Astrocyte (in vitro differentiated cells and primary cell): ENCODE results near the gene CRYBA2. TPM values are rescaled to one million over a fixed set of nuclear protein-coding genes. Genes with fewer than 3 reads are reported as not detected.

ENCODE experiments used
- DNase-seq: peaks from one replicate; pipeline ENCODE4 v3.0.0-alpha.2; 2010; ENCODE audit warnings: low read depth
- FAIRE-seq: peaks from 2 replicates; lab custom pipeline; 2011; peaks lifted over from hg19 to GRCh38; lab: Jason Lieb, UNC
- H2AFZ ChIP-seq: 2 replicates; pipeline ENCODE4 v1.6.0; 2012; ENCODE audit warnings: low read depth, low read length, inconsistent platforms
- H3K27ac ChIP-seq: 2 replicates; pipeline ENCODE4 v1.5.1; 2011; ENCODE audit warnings: low read depth, low read length, inconsistent platforms
- H3K27me3 ChIP-seq: 2 replicates; pipeline ENCODE4 v1.6.0; 2011; ENCODE audit warnings: low read length, inconsistent platforms; ENCODE audit not compliant: insufficient read depth
- H3K36me3 ChIP-seq: 2 replicates; pipeline ENCODE4 v1.5.1; 2011; ENCODE audit warnings: low read length, inconsistent platforms; ENCODE audit not compliant: insufficient read depth
- H3K4me1 ChIP-seq: 2 replicates; pipeline ENCODE4 v1.5.1; 2011; ENCODE audit warnings: low read length, inconsistent platforms; ENCODE audit not compliant: insufficient read depth
- H3K4me2 ChIP-seq: 2 replicates; pipeline ENCODE4 v1.6.0; 2012; ENCODE audit warnings: low read length, inconsistent platforms
- H3K4me3 ChIP-seq: 2 replicates; pipeline ENCODE4 v1.5.1; 2011; ENCODE audit warnings: low read depth, mild to moderate bottlenecking, low read length, inconsistent platforms; ENCODE audit not compliant: insufficient read depth
- H3K79me2 ChIP-seq: 2 replicates; pipeline ENCODE4 v1.6.0; 2012; ENCODE audit warnings: mild to moderate bottlenecking, low read length, inconsistent platforms; ENCODE audit not compliant: insufficient read depth
- H3K9ac ChIP-seq: 2 replicates; pipeline ENCODE4 v1.6.0; 2012; ENCODE audit warnings: mild to moderate bottlenecking, low read length, inconsistent platforms
- H3K9me3 ChIP-seq: 2 replicates; pipeline ENCODE4 v1.5.1; 2012; ENCODE audit warnings: low read depth, mild to moderate bottlenecking, low read length, inconsistent platforms; ENCODE audit not compliant: insufficient read depth
- H4K20me1 ChIP-seq: 2 replicates; pipeline ENCODE4 v1.6.0; 2012; ENCODE audit warnings: low read length, inconsistent platforms; ENCODE audit not compliant: insufficient read depth
- H3K27ac Mint-ChIP-seq: one replicate; pipeline ENCODE4 v1.8.0; 2021; ENCODE audit warnings: mild to moderate bottlenecking, mixed read lengths; ENCODE audit not compliant: unreplicated experiment
- H3K27me3 Mint-ChIP-seq: one replicate; pipeline ENCODE4 v1.8.0; 2021; ENCODE audit warnings: low read depth, mixed read lengths; ENCODE audit not compliant: unreplicated experiment
- H3K36me3 Mint-ChIP-seq: one replicate; pipeline ENCODE4 v1.8.0; 2021; ENCODE audit warnings: low read depth, mixed read lengths; ENCODE audit not compliant: unreplicated experiment
- H3K4me1 Mint-ChIP-seq: one replicate; pipeline ENCODE4 v1.8.0; 2021; ENCODE audit warnings: low read depth, mixed read lengths; ENCODE audit not compliant: unreplicated experiment
- H3K4me3 Mint-ChIP-seq: one replicate; pipeline ENCODE4 v1.8.0; 2021; ENCODE audit warnings: mild to moderate bottlenecking, moderate library complexity, mixed read lengths; ENCODE audit not compliant: unreplicated experiment
- H3K9me3 Mint-ChIP-seq: one replicate; pipeline ENCODE4 v1.8.0; 2021; ENCODE audit warnings: mild to moderate bottlenecking, mixed read lengths; ENCODE audit not compliant: unreplicated experiment
- EZH2 ChIP-seq: IDR thresholded peaks from 2 replicates; pipeline ENCODE4 v1.6.1; 2012; ENCODE audit warnings: mild to moderate bottlenecking, low read length, inconsistent platforms; ENCODE audit not compliant: insufficient read depth
- total RNA-seq: library from RNA; stranded (reverse); gene quantifications from 2 replicates; pipeline ENCODE4 v1.2.1, GENCODE V29; 2021
- TF ChIP-seq, protein P1 (sequence below): IDR thresholded peaks from 2 replicates; pipeline ENCODE4 v1.5.1; 2011; ENCODE audit warnings: low read depth, mild to moderate bottlenecking, inconsistent platforms, low read length, moderate library complexity; ENCODE audit not compliant: insufficient read depth

CRYBA2 gene
- total RNA-seq, 1 donor from 2014 or later: not detected

DNA sequence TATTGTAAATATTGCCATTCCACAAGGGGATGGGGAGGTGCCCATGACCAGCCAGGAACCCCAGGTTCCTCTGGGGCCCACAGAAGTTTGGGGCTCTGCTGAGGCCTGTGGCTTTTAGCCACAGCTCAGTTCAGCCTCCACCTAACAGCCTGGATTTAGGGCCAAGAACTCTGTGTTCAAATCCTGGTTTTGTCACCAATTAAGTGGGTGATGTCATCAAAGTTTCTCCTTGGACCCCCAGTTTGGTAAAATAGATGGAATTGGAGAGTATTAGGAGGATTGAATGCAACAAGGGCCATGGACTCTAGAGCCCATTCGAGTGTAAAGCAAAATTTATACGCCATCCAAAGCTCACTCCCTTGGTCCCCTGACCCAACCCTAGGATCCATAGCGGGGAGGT lies 5.1 kb downstream of the CRYBA2 start:
- TF ChIP-seq, protein P1, sequence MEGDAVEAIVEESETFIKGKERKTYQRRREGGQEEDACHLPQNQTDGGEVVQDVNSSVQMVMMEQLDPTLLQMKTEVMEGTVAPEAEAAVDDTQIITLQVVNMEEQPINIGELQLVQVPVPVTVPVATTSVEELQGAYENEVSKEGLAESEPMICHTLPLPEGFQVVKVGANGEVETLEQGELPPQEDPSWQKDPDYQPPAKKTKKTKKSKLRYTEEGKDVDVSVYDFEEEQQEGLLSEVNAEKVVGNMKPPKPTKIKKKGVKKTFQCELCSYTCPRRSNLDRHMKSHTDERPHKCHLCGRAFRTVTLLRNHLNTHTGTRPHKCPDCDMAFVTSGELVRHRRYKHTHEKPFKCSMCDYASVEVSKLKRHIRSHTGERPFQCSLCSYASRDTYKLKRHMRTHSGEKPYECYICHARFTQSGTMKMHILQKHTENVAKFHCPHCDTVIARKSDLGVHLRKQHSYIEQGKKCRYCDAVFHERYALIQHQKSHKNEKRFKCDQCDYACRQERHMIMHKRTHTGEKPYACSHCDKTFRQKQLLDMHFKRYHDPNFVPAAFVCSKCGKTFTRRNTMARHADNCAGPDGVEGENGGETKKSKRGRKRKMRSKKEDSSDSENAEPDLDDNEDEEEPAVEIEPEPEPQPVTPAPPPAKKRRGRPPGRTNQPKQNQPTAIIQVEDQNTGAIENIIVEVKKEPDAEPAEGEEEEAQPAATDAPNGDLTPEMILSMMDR: no peak
- no peak for TF ChIP-seq EZH2
- H3K9me3 Mint-ChIP-seq: peaks cover 8% of the 10 kb centered on the region
- Histone ChIP-seq H3K4me3 (no peak overlapping the region), H3K27ac (no peak overlapping the region), H2AFZ (no peak overlapping the region), H3K4me2 (no peak overlapping the region), H3K79me2 (no peaks in the 10 kb centered on the region), H3K27me3 (peaks cover 88% of the 10 kb centered on the region), H3K36me3 (no peaks in the 10 kb centered on the region), H4K20me1 (peaks cover 11% of the 10 kb centered on the region), H3K9me3 (peaks cover 7% of the 10 kb centered on the region), H3K9ac (no peak overlapping the region), H3K4me1 (peaks cover 2% of the 10 kb centered on the region)
- peaks cover 2% of the 10 kb centered on the region for H3K4me1 Mint-ChIP-seq
- no peak overlapping the region for H3K4me3 Mint-ChIP-seq
- FAIRE-seq (no peak), DNase-seq (no peak)
- peaks cover 88% of the 10 kb centered on the region for H3K27me3 Mint-ChIP-seq
- peaks cover 3% of the 10 kb centered on the region for H3K36me3 Mint-ChIP-seq
- no peak overlapping the region for H3K27ac Mint-ChIP-seq

DNA sequence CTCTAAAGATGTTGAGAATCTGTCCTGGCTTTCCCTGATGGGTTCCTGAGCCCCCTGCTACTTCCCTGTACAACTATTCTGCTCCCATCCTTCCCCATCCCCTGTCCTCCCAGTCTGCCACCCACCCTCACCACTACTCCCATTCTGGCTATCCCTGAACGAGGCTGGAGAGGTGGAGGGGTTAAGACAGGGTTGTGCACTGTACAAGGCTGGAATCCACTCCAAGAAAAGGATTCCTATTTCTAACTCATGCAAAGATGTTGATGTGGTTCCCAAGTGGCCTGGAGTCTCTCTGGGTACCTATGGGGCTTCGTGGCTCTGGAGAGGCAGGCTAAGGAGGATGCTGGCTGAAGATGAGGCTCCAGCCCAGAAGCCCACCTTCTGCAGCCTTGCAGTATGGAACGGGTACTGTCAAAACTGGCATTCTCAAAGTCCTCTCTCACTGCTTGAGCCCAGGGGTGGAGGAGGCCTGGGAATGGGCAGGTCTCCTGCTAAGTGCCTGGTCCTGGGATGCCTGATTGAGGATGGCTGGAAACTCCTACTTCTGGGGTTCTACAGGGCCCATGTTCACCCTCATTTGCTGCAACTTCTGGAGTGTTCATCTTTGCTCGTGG lies 7.0 kb downstream of the CRYBA2 start:
- no peak for FAIRE-seq
- H3K27ac ChIP-seq: no peak overlapping the region
- H3K4me3 Mint-ChIP-seq: no peak overlapping the region

More for the DNA sequence above, 7.0 kb downstream of the CRYBA2 start:
- H3K27me3 ChIP-seq: peaks cover 84% of the 10 kb centered on the region
- Mint-ChIP-seq H3K27me3 (peaks cover 85% of the 10 kb centered on the region), H3K9me3 (peaks cover 3% of the 10 kb centered on the region), H3K27ac (no peak overlapping the region), H3K4me1 (peaks cover 3% of the 10 kb centered on the region), H3K36me3 (peaks cover 3% of the 10 kb centered on the region)
- DNase-seq: no peak
- H3K9me3 ChIP-seq: peaks cover 9% of the 10 kb centered on the region
- TF ChIP-seq EZH2: no peak
- TF ChIP-seq, protein P1: no peak
- H3K36me3 ChIP-seq: no peaks in the 10 kb centered on the region
- no peak overlapping the region for H2AFZ ChIP-seq
- H3K4me1 ChIP-seq: no peaks in the 10 kb centered on the region
- no peak overlapping the region for H3K4me2 ChIP-seq
- no peak overlapping the region for H3K4me3 ChIP-seq
- H3K9ac ChIP-seq: no peak overlapping the region
- peaks cover 10% of the 10 kb centered on the region for H4K20me1 ChIP-seq
- no peaks in the 10 kb centered on the region for H3K79me2 ChIP-seq
